T-helper 9 cell (primary cell): ENCODE results near the gene SPAG4.

Experiments
- DNase-seq: peaks from one replicate; pipeline ENCODE4 v3.0.0-alpha.2; 2020
- total RNA-seq, 2 donors: gene quantifications; one replicate each; lab custom pipeline; 2026; lab: John Stamatoyannopoulos, UW

Gene SPAG4
- total RNA-seq, result 1.9 to 19.8 reads per million in 2 donors

- DNase-seq, result peak; percentile 100
These were observed at the start of gene SPAG4 for GRCh38 chr20:35615667-35616464. Gene SPAG4 (plus strand): TSS chr20:35615829. CDS start chr20:35616004, 175 bp downstream.

DNA sequence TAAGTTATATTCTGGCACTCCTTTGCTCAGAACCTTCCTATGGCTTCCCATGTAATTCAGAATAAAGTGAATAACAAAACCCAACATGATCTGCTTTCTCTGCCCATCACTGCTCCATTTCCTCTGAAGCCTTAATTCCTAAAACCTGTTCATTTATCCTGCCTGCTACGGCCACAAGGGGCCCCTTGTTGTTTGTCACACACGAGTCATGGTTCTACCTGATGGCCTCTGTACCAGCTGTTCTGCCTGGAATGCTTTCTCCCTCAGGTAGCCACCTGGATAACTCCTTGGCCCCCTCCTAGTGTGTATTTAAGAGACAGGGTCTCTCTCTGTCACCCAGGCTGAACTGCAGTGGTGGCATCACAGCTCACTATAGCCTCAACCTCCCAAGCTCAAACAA, 47.0 kb upstream of the SPAG4 start:
- no peak for DNase-seq

DNA sequence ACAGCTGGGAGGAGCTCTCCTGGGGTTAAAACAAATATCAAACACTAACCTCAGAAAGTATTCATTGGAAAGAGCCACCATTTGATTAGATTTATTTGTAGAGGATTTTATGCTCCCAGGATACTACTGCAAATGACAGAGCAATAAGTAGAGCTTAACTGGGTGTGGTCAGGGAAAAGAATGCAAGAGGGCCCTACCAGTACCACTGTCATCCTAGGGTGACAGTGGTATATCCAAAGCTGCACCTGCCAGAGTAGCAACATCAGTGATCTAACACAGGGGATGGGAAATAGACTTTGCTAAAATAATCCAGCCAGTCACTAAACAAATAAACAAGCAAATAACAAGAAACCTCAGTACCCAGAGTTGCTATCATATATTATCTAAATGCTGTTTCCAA, 44.1 kb upstream of the SPAG4 start:
- no peak for DNase-seq

DNA sequence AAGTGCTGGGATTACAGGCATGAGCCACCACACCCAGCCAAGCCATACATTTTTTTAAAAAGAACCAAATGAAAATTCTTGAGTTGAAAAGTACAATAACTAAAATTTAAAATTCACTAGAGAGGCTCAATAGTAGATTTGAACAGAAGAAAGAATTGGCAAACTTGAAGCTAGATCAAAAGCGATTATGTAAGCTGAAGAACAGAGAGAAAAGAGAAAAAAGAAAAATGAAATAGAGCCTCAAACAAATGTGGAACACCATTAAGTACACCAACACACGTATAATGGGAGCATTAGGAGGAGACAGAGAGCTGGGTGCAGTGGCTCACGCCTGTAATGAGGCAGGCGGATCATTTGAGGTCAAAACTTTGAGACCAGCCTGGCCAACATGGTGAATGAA, 42.8 kb upstream of the SPAG4 start:
- DNase-seq, result no peak

DNA sequence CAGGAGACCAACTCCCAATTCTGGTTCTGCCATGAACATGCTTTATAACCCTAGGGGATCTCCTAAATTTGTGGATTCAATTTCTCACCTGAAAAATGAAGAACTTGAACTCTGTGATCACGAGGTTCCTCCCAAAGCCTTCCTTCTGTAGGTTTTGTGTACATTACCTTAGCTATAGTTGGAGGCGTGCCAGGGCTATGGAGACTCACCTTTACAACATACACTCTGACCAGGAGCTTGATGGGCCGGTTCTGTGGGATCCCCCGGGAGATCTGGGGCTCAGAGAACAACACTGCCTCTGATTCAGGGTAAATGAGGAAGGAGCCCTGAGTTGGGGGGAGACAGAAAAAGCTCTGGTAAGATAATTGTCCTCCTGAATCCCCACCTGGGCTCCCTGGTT, 39.7 kb upstream of the SPAG4 start:
- no peak for DNase-seq

DNA sequence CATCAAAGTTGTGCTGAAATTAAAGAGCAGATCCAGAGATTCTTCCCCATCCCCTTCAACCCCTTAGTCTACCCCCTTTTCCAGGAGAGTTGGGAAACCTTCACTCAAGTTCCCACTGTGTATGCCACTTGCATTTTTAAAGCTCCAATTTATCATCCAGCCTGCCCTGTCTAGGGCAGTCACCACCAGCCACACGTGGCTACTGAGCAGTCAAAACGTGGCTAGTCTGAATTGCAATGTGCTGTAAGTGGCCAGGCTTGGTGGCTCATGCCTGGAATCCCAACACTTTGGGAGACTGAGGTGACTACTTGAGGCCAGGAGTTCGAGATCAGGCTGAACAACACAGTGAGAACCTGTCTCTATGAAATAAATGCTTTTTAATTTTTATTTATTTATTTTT, 38.8 kb upstream of the SPAG4 start:
- DNase-seq, result no peak

- no peak for DNase-seq
These were observed 37.2 kb upstream of the SPAG4 start for GRCh38 chr20:35578469-35578868.

DNA sequence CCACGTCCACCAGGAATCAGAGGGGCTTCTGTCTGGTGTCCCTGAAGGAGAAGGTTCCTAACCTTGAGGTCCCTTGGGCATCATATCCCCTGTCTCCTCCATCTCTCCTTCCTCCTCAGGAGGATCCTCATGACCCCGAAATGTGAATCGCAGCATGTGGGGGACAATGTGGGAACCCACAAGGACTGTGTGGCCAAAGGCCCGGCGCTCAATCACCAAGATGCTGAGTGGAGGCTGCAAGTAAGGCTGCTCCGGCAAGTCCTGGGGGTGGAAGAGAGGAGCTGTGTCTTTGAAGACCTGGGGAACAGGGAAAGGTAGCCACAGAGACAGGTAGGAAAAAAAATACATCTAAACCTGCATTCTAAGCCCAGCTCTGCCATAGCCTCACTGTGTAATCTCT, 36.4 kb upstream of the SPAG4 start:
- DNase-seq, result no peak

DNA sequence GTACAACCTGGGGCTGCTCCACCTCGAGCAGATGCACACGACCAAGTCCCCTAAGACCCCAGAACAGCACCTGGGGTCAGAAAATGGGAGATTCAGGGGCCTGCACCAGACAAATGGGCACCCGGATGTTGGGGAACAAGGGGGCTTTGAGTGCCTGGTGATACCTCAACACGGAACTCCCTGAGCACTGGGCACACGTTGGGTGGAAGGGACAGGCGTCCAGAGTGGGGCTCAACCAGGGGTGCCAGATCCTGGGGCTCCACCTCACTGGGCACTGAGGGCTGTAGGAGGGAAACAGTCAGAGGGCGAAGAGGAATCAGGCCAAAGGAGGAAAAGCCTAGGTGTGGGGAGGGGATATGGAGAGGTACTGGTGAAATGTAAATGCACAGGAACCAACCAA, 33.5 kb upstream of the SPAG4 start:
- DNase-seq, result no peak

- DNase-seq, result no peak
These were observed 32.8 kb upstream of the SPAG4 start for GRCh38 chr20:35582741-35583404.

GRCh38 chr20:35583636-35584560, 31.7 kb upstream of the SPAG4 start:
- no peak for DNase-seq

DNA sequence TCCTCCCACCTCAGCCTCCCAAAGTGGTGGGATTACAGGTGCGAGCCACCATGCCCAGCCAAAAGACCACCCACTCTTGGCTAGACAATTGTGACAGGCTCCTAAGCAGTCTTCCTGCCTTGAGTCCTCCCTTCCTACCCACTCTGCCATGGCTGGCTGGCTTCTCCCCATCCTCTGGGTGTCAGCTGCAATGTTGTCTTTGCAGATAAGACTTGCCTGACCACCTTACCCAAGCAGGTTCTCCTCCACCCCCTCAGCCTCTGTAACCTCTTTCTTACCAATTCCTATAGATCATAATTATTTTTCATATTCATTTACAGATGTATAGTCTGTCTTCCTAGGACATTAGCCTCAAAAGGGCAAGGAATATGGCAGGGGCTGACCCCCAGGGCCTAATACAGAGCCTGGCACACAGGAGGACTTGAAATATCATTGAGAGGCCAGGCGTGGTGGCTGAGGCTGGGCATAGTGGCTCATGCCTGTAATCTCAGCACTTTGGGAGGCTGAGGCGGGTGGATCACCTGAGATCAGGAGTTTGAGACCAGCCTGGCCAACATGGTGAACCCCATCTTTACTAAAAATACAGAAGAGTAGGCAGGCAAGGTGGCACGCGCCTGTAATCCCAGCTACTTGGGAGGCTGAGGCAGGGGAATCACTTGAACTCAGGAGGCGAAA, 28.7 kb upstream of the SPAG4 start:
- no peak for DNase-seq

- DNase-seq, result no peak
These were observed 28.2 kb upstream of the SPAG4 start for GRCh38 chr20:35587436-35587835.

DNA sequence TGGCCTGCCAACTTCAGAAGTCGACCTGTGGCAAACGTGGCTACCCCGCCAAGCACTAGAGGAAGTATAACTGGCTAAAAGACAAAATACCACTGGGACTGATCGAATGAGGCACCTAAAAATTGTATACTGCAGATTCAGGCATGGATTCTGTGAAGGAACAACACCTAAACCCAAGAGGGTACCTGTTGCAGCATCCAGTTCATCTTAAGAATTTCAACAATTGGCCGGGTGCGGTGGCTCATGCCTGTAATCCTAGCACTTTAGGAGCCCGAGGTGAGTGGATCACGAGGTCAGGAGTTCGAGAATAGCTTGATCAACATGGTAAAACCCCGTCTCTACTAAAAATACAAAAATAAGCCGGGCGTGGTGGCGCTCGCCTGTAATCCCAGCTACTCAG, 27.2 kb upstream of the SPAG4 start:
- DNase-seq, result no peak

GRCh38 chr20:35592339-35592974, 23.2 kb upstream of the SPAG4 start:
- no peak for DNase-seq

GRCh38 chr20:35595456-35595855, 20.2 kb upstream of the SPAG4 start:
- no peak for DNase-seq

DNA sequence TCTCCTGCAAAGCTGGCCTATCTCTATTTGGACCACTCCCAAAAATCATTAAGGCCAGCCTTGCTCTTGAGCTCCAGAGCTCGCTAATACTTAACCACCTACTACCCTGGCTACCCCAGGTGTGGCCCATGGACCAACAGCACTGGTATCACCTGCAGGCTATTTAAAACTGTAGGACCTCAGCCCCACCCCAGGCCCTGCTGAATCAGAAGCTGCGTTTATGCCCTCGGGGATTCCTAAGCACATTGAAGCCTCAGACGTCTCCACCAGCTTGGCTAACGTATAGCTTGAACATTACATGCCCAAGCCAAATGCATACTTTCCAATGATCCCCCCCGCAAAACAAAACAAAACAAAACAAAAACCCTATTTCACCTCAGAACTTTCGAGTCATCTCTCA, 19.7 kb upstream of the SPAG4 start:
- DNase-seq, result no peak

GRCh38 chr20:35597186-35597585, 18.4 kb upstream of the SPAG4 start:
- DNase-seq, result no peak

- no peak for DNase-seq
These were observed 17.2 kb upstream of the SPAG4 start for GRCh38 chr20:35598476-35598875.

DNA sequence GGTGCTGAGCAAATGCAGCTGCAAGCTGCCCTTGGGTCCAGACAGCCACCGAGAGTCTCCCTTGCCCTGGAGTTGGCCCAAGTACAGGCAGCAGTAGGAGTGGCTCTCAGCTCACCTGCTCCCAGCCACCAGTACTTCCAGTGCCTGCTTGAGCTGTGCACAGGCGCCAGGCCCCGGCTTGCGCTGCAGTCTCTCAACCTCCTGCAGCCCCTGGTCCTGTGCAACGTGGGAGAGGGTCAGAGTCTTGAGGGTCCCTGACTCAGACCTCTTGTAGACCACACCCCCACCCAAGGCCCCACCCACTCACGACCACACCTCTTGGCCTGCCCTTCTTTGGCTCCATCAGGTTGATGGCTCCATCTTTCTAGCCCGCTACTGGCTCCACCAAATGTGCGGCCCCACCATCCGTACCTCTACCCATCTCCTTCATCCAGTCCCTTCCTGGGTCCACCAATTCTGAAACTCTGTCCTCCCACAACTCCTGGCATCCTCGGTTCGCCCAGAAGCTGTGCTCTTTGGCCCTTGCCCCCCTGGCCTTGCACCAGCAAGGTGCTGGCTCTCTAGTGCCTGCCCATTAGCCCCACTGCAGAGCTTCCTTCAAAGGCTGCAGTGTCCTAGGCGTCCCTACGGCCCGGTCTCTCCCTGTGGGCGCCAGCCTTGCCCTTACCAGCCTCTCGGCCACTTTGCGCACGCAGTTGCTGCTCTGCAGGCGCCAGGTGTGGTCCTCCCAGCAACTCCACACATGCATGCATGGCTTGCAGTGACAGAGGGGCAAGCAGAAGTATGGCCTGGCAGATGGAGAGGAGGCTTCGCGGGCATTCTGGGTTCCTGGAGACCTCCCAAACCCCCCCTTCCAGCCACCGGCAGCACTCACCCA, 16.5 kb upstream of the SPAG4 start:
- DNase-seq, result no peak

DNA sequence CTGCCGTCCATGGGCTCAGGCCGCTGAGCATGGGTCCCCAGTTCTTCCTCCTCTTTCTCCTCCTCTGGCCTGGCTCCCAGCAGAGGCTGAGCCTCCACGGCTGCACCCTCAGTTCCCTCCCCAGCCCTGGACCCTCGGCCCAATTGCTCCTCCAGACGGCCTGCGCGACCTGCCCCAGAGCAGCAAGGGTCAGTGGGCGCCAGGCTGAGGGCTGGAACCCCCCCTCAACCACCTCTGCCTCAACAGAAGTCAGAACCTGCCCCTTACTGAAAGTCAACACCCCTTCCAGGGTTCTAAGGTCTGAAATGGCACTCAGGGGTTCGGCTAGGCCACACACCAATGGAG, 15.9 kb upstream of the SPAG4 start:
- no peak for DNase-seq
